NCI-H226 (cell line): Measurements from ENCODE around the gene SLC30A2.

Source experiments
- DNase-seq: peaks from one replicate; pipeline ENCODE4 v3.0.0-alpha.2; 2015

Gene SLC30A2

GRCh38 chr1:26037904-26038303, 8.0 kb downstream of the SLC30A2 start:
- DNase-seq = no peak

GRCh38 chr1:26036756-26037281, 9.1 kb downstream of the SLC30A2 start:
- DNase-seq = no peak

DNA sequence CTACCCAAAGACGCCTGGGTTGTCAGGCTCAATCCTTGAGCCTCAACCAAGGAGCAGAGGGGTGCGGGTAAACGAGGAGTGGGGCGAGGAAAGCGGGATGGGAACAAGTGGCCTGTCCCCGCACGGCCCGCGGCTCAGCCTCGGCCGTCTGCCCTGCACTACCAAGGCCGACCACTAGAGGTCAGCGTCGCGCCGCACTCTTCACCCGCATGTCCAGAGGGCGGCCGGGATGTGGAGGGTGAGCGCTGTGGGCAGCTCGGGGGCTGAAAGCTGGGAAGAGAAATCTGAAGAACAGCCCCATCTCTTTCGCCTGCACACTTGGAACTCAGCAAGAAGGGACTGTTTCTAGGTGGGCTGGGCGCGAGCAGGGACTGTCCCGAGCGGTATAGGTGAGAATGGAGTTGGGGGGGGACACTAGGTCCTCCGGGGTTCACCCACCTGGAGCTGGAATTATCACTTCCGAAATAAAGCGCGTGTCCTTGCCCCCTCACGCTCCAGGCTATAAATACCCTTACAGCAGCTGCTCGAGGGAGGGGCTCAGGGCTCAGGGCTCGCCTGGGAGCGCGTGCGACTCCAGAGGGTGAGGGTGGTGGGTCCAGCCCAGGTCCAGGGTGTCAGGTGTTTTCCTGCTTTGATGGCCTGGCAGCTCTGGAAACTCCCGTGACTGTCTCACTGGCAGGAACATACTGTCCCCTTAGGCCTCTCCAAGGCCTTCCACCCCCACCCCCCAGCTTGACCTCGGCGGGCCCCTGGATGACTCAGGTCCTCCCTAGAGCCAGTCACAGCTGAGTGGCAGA, 9.8 kb downstream of the SLC30A2 start:
- peak; percentile 38 for DNase-seq

GRCh38 chr1:26035203-26035958, 10.5 kb downstream of the SLC30A2 start:
- peak; percentile 73 for DNase-seq

GRCh38 chr1:26034504-26035202, 11.3 kb downstream of the SLC30A2 start:
- DNase-seq = no peak

DNA sequence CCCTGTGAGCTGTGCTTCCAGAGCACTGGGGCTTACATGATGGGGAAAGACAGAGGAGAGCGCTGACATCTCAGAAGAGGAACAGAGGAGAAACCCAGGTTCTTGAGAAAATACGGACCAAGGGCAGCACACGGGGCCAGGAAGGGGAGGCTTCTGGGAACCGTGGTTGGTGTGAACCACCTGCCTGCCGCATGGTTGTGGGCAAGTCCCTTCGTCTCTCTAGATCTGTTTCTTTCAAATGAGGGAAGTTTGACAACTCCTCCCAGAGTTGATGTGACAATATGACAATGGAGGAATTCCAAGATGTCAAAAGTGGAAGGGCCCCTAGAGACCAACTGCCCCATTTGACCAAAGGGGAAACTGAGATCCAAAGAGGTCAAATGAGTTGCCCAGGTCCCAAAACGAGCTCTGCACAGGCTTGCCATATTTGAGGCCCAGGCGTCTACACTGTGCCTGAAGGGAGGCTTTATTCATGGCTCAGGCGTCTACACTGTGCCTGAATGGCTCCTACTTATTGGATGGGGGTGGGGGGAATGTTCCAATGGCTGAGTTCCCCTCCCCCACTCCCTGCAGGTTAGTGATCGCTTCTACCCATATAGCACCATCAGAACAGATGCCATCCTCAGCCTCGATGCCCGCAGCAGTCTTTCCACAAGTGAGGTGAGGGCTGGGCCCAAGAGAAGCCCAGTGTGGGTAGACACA, 13.1 kb downstream of the SLC30A2 start:
- no peak for DNase-seq

DNA sequence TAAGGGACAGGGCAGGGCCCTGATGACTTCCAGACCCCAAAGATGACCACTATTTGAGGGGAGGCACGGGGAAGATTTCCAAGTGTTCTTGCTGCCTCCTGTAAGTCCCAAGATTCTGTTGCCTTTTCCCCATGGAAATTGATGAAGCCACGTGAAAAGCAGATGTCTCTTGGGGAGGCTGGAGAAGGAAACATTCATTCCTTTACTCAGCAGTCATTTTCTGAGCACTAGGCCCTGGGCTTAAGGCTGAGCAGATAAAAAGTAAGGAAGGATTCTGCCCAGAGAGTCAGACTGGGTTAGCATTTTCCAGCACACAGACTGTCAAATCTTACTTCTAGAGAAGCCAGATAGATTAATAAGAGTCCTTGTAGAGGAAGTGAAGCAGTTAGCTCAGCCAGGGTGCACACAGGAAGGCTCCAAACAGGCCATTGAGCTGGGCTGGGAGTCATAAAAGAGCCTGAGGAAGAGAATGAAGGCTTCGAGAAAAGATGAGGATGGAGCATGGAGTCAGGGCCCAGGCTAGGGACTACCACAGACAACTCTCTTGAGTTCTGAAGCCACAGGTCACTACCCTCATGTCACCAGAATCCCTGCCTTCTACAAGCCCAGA, 14.2 kb downstream of the SLC30A2 start:
- DNase-seq = no peak

DNA sequence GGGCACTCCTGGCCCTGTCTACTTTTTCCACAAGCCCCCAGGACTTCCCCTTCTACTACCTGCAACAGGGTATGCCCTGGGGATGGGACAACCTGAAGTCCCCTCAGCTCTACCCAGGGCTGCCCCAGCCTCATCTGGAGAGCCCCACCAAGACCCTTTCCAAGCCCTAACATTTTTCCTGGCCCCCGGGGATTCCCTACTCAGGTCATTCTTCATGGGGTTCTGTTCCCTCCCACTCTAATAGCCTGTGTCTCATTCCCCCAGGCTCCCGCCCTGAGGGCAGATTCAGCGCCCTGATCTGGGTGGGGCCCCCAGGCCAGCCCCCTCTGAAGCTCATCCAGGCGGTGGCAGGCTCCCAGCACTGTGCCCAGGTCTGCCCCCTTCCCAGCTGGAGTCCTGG, 14.7 kb downstream of the SLC30A2 start:
- no peak for DNase-seq

- no peak for DNase-seq
These were observed 15.9 kb downstream of the SLC30A2 start for GRCh38 chr1:26029864-26030481.

- no peak for DNase-seq
These were observed 16.7 kb downstream of the SLC30A2 start for GRCh38 chr1:26029054-26029863.

DNA sequence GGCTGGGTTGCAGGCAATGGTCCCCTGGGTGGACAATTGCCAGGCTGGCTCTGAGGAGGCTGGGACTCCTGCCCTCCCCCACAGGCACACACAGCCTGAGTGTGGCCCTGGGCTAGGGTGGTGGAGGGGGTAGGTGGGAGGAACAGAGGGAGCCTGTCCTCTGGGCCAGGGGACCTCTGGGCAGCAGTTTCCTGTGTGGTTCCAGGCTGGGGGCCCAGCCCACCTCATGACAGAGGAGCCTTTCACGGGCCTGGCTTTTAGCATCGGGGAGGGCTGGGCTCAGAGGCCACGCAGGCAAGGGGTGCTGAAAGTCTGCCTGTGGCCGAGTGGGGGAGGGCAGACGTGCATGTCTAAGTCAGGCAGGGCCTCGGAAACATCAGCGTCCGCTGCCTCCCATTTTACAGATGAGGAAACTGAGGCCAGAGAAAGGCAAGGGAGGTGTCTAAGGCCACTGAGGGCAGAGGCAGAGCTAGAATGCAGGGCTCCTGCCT, 17.4 kb downstream of the SLC30A2 start:
- DNase-seq = no peak

DNA sequence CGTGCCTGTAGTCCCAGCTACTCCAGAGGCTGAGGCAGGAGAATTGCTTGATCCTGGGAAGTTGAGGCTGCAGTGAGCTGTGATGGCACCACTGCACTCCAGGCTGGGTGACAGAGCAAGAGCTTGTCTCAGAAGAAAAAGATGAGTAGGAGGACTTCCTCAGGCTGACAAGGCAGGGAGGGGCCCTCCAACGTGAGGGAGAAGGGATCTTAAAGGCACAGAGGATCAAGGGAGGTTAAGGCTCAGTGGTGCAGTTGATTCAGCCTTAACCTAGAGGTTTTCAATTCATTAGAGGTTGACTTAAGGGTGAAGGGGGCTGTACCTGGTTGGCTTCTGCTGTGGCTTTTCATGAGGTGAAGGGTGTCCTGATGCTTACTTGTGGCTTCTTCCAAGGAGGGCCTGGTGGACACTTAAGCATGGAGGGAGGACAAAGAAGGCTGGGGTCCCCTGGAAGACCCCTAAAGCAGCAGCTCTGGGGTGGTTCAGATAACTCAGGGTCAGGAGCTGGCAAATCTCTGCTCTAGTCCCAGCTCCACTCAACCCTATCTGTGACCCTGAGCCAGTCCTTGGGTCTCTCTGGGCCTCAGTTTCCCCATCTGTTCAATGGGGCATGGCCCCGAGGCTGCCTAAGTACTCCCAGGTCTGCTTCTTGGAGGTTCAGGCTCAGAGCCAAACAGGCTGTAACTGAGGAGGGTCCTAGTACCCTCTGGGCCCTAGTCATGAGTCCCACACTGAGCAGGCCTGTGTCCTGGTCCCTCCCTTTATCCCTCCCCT, 18.0 kb downstream of the SLC30A2 start:
- no peak for DNase-seq

DNA sequence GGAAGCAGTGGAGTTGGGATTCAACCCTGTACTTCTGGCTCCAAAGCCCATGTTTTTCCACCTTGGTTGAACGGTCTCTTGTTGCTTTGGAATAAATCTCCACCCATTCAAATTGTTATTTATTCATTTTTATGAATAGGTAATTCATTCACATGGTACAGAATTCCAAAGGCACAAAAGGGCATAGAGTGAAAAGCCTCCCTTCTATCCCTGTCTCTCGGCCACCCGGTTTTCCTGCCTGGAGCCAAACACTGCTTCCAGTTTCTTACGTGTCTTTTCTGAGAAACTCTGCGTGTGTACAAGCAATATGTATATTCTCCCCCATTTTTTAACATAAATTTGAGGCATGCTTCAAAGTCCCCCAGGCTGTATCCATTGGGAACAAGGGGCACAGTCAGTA, 20.4 kb downstream of the SLC30A2 start:
- no peak for DNase-seq

DNA sequence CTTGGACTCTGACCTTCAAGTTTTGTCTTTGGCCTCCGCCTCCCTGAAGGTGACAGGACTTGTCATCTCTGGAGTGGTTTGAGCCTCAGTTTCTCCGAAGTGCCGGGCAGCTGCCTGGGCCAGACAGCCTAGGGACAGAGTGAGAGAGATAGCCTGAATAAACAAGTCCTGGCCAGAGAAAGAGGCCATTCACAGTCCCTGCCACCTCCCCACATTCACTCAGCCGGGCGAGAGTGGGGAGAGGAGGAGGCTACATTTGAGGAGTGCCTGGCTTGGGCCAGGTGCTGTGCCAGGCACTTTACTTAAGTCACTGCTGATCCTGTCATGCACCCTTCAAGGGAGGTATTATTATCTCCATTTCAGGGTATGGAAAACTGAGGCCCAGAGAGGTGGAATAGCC, 20.9 kb downstream of the SLC30A2 start:
- DNase-seq = no peak

- no peak for DNase-seq
These were observed 22.1 kb downstream of the SLC30A2 start for GRCh38 chr1:26023826-26024225.

DNA sequence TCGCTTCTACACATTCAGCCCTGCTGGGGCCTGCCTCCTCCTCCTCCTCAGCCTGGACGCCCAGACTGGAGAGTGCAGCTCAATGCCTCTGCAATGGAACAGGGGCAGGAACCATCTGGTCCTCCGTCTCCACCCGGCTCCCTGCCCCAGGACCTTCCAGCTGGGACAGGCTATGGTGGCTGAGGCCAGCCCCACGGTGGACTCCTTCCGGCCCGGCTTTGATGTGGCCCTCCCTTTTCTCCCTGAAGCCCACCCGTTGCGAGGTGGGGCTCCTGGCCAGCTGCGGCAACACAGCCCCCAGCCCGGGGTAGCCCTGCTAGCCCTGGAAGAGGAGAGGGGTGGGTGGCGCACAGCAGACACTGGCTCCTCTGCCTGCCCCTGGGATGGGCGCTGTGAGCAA, 22.9 kb downstream of the SLC30A2 start:
- no peak for DNase-seq

DNA sequence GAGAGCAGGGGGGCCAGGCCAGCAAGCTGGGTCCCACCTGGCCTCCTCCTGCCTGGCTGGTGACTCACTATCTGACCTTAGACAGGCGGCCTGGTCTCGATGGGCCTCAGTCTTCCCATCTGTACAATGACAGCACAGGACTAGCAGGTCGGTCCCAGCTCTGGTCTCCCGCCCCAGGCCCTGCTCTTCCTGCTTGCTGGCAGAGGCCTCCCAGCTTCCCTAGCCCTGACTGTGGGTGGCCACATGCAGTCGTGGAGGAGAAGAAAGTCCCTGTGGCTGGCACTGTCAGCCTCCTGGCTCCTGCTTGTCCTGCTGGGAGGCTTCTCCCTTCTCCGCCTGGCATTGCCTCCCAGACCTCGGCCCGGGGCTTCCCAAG, 23.5 kb downstream of the SLC30A2 start:
- no peak for DNase-seq

DNA sequence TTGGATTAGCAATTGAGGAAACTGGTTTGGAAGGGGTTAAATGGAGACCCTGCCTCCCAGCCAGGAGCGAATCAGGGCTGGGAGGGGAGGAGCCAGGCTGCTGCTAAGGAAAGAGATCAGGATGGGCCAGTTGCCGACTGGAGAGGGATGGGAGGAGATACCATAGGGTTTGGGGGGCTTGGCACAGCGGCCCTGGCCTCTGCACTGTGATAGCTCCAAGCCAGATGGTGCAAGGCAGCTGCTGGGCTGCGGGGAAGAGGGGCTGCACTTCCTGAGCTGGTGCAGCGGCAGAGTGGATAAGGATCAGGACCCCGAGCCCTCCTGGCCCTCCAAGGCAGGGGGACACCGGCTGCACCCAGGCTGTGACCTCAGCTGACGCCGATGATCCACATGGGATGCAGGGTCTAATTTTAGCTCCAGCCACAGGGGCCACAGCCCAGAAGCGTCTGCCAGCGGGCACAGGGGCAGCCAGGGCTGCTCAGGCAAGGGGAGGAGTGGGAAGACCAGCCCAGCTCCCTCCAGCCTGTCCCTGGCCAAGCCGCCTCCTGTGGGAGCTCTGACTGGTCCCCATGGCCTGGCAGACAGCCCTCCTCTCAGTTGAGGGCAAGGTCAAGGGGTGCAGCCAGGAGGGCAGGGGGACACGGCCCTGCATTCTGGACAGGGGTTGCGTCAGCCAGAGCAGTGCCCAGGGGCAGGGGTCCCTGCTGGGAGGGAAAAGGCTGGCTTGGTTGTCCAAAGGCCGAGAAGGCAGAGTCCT, 24.1 kb downstream of the SLC30A2 start, which contains the start of gene EXTL1:
TSS of gene EXTL1 (plus strand) at position 129 of the 757 bp plus-strand sequence. CDS start 872 bp downstream, outside the sequence.
- peak; percentile 37 for DNase-seq
